Endothelial cell of umbilical vein (primary cell): ENCODE results near the gene OLFML2B. TPM values are rescaled to one million over a fixed set of nuclear protein-coding genes. Genes with fewer than 3 reads are reported as not detected.

Source experiments
- BruUV-seq: library from RNA; stranded (reverse); fragments of 400-500 nt; replicated peaks from 2 replicates; lab custom pipeline; 2021; lab: Mats Ljungman, UMichigan
- CTCF ChIA-PET: fragments of 300-600, 350-600 bp; sonication (Branson Sonifier 250); formaldehyde crosslinking; loops from one replicate; lab custom pipeline; 2021; ENCODE audit warnings: antibody characterized with exemption, inconsistent platforms; lab: Charles Lee
- POLR2A ChIA-PET: fragments of 300-600, 350-600 bp; sonication (Branson Sonifier 250); formaldehyde crosslinking; loops from one replicate; lab custom pipeline; 2021; ENCODE audit warnings: antibody characterized with exemption, inconsistent platforms; lab: Charles Lee
- DNase-seq: peaks from one replicate; pipeline ENCODE4 v3.0.0-alpha.2; 2011; ENCODE audit warnings: low read depth, low spot score
- FAIRE-seq: peaks from 2 replicates; lab custom pipeline; 2011; peaks lifted over from hg19 to GRCh38; lab: Jason Lieb, UNC
- H2AFZ ChIP-seq: 2 replicates; pipeline ENCODE4 v1.6.0; 2012; ENCODE audit warnings: low read depth, low read length, control low read depth, inconsistent platforms
- H3K27ac ChIP-seq: 2 replicates; pipeline ENCODE4 v1.5.1; 2011; ENCODE audit warnings: low read depth, mild to moderate bottlenecking, control low read depth, low read length, moderate library complexity; ENCODE audit not compliant: insufficient read depth
- H3K27me3 ChIP-seq, 2 experiments: 2 replicates each; pipeline versions ENCODE4 v1.6.0 to v1.6.1; 2011; ENCODE audit warnings: low read length in 2 of 2, mixed read lengths in 1 of 2; ENCODE audit not compliant: control insufficient read depth in 2 of 2, insufficient read depth in 2 of 2
- H3K36me3 ChIP-seq, 2 experiments: 2 replicates in 1 of 2; 3 replicates in 1 of 2; pipeline ENCODE4 v1.5.1; 2011; ENCODE audit warnings: low read length in 2 of 2, mild to moderate bottlenecking in 1 of 2, moderate library complexity in 1 of 2; ENCODE audit not compliant: control insufficient read depth in 2 of 2, insufficient read depth in 2 of 2; ENCODE audit errors: extremely low read depth in 1 of 2
- H3K4me1 ChIP-seq: 3 replicates; pipeline ENCODE4 v1.5.1; 2011; ENCODE audit warnings: mild to moderate bottlenecking, low read length; ENCODE audit not compliant: control insufficient read depth, insufficient read depth; ENCODE audit errors: extremely low read depth
- H3K4me2 ChIP-seq: 2 replicates; pipeline ENCODE4 v1.6.1; 2011; ENCODE audit warnings: low read length, control low read depth, mixed read lengths; ENCODE audit not compliant: insufficient read depth
- H3K4me3 ChIP-seq, 3 experiments: fragments of 200-600 bp in 1 of 3; sonication (generic), shearing (Covaris generic) in 1 of 3; replicated peaks in 1 of 3; 2 replicates each; pipeline ENCODE4 v1.5.1; 2011 to 2016; ENCODE audit warnings: control low read depth in 3 of 3, low read length in 3 of 3, mild to moderate bottlenecking in 2 of 3, inconsistent platforms in 1 of 3, low read depth in 1 of 3, moderate library complexity in 1 of 3; ENCODE audit not compliant: insufficient read depth in 1 of 3
- H3K79me2 ChIP-seq: 2 replicates; pipeline ENCODE4 v1.6.0; 2012; ENCODE audit warnings: low read length, inconsistent platforms; ENCODE audit not compliant: control insufficient read depth, insufficient read depth
- H3K9ac ChIP-seq: replicated peaks from 2 replicates; pipeline ENCODE3; 2011; ENCODE audit warnings: low read length, control low read depth; ENCODE audit not compliant: insufficient read depth; ENCODE audit errors: extremely low read depth
- H3K9me1 ChIP-seq: replicated peaks from 3 replicates; pipeline ENCODE4 v1.6.0; 2011; ENCODE audit warnings: mild to moderate bottlenecking, low read length; ENCODE audit not compliant: control insufficient read depth, insufficient read depth; ENCODE audit errors: extremely low read depth
- H3K9me3 ChIP-seq: replicated peaks from 2 replicates; pipeline ENCODE4 v1.5.1; 2012; ENCODE audit warnings: low read length, inconsistent platforms; ENCODE audit not compliant: control insufficient read depth, insufficient read depth
- H4K20me1 ChIP-seq: replicated peaks from 2 replicates; pipeline ENCODE3; 2011; ENCODE audit warnings: mild to moderate bottlenecking, low read length; ENCODE audit not compliant: control insufficient read depth, insufficient read depth; ENCODE audit errors: extremely low read depth
- CTCF ChIP-seq, 2 donors: IDR thresholded peaks; 1 replicate in 1 of 2; 2 replicates in 1 of 2; pipeline ENCODE4 v1.5.1; 2011; ENCODE audit warnings: low read length in 2 of 2, mild to moderate bottlenecking in 2 of 2, moderate library complexity in 2 of 2, control low read depth in 1 of 2, inconsistent platforms in 1 of 2, low read depth in 1 of 2; ENCODE audit not compliant: insufficient read depth in 1 of 2; ENCODE audit errors: extremely low read depth in 1 of 2
- EZH2 ChIP-seq: IDR thresholded peaks from 2 replicates; pipeline ENCODE4 v1.6.1; 2012; ENCODE audit warnings: borderline replicate concordance, low read depth, mild to moderate bottlenecking, moderate library complexity, low read length, inconsistent platforms; ENCODE audit not compliant: severe bottlenecking
- FOS ChIP-seq: IDR thresholded peaks from 2 replicates; pipeline ENCODE4 v1.6.1; 2011; ENCODE audit warnings: mild to moderate bottlenecking, low read length, moderate library complexity, borderline replicate concordance; ENCODE audit not compliant: insufficient read depth
- GATA2 ChIP-seq: IDR thresholded peaks from 2 replicates; pipeline ENCODE4 v1.7.0; 2011; ENCODE audit warnings: low read depth, mild to moderate bottlenecking, moderate library complexity, mixed read lengths, low read length; ENCODE audit not compliant: insufficient read length, insufficient read depth
- JUN ChIP-seq: IDR thresholded peaks from 2 replicates; pipeline ENCODE4 v1.6.1; 2011; ENCODE audit warnings: borderline replicate concordance, low read depth; ENCODE audit not compliant: insufficient read length, insufficient read depth
- MAX ChIP-seq: IDR thresholded peaks from 2 replicates; pipeline ENCODE4 v1.6.1; 2011; ENCODE audit not compliant: insufficient read depth, insufficient read length
- MYC ChIP-seq: IDR thresholded peaks from one replicate; pipeline ENCODE4 v1.6.1; 2011; ENCODE audit warnings: mild to moderate bottlenecking, low read depth, low read length
- POLR2A ChIP-seq: IDR thresholded peaks from 2 replicates; pipeline ENCODE4 v1.6.1; 2012; ENCODE audit warnings: low read depth, mild to moderate bottlenecking, control low read depth, low read length
- POLR2AphosphoS5 ChIP-seq: IDR thresholded peaks from 2 replicates; pipeline ENCODE4 v1.6.1; 2012; ENCODE audit warnings: low read depth, mild to moderate bottlenecking, control low read depth, low read length, moderate library complexity; ENCODE audit not compliant: insufficient read depth
- dilution Hi-C: fragments of 300-500 bp; cut with MboI; formaldehyde crosslinking; loops from one replicate; pipeline ENCODE4 v1.15.0; 2019; ENCODE audit warnings: low sequenced_read_pairs; ENCODE audit not compliant: extremely low pct_ligation_motif_present
- intact Hi-C: fragments of 100-400 bp; cut with micrococcal nuclease; formaldehyde crosslinking; loops from one replicate; pipeline ENCODE4 v1.10.0; 2022
- polyA plus RNA-seq, 4 experiments: library from polyadenylated mRNA; depleted of rRNA in 3 of 4; stranded (reverse) in 3 of 4; unstranded in 1 of 4; fragments of >200 nt; gene quantifications; 2 replicates each; pipeline versions ENCODE4 v1.2.1 to v1.2.3, GENCODE V29; 2011 to 2012; ENCODE audit warnings: missing spikeins in 1 of 4
- total RNA-seq: library from RNA; stranded (reverse); gene quantifications from 2 replicates; pipeline ENCODE4 v1.2.3, GENCODE V29; 2021

The OLFML2B gene
- total and polyA plus RNA-seq, 2 donors (not counting 3 experiments of a cell fraction or from before 2014, with no cell fraction given) = 0.58 to 0.62 TPM

GRCh38 chr1:162038624-162039023 lies 15.0 kb upstream of the OLFML2B start:
- POLR2A ChIA-PET = no interaction called here
- H3K27me3 ChIP-seq = peaks cover 0 to 12% of the 10 kb centered on the region in 2 experiments
- FAIRE-seq (no peak), DNase-seq (no peak)
- no peak overlapping the region for H3K9ac ChIP-seq
- no peak overlapping the region for H2AFZ ChIP-seq
- no peaks in the 10 kb centered on the region for H3K36me3 ChIP-seq
- no peaks in the 10 kb centered on the region for H3K79me2 ChIP-seq
- H3K4me3 ChIP-seq = no peak overlapping the region
- TF ChIP-seq JUN (no peak), MAX (no peak), EZH2 (no peak), GATA2 (no peak), FOS (no peak), CTCF (IDR thresholded peaks at IDR 0.05; ENCODE audit: extremely low read depth in 1 of 2, insufficient read depth in 1 of 2, low read depth in 1 of 2, low read length in 2 of 2) (no peak), POLR2A (no peak), POLR2AphosphoS5 (no peak), MYC (no peak)
- CTCF ChIA-PET = interaction anchor here (0.6 to 9.5 kb wide), 9 partner anchors 17 to 289 kb away, joined by 3 to 754 read pairs (median 10); partner anchors contain the start of gene DUSP12
- BruUV-seq = no TSS peak
- dilution Hi-C loops (no loop called here), intact Hi-C loops (loop anchor here (10.0 kb wide), 1 partner anchor 274 kb away; the partner anchor contains the start of gene ATF6)
- no peaks in the 10 kb centered on the region for H3K9me3 ChIP-seq
- no peak overlapping the region for H3K4me2 ChIP-seq
- H3K9me1 ChIP-seq = no peaks in the 10 kb centered on the region
- peaks cover 6% of the 10 kb centered on the region for H3K4me1 ChIP-seq
- no peaks in the 10 kb centered on the region for H4K20me1 ChIP-seq
- no peak overlapping the region for H3K27ac ChIP-seq
